K562 (cell line): ENCODE measurements around the gene WSCD2. TPM values are rescaled to one million over a fixed set of nuclear protein-coding genes. Genes with fewer than 3 reads are reported as not detected.

Experiments
- ATAC-seq: fragments of 200-7000 bp; cut with Tn5 transposase; 3 replicates; pipeline ENCODE4 v1.9.1; 2020; ENCODE audit warnings: moderate library complexity
- BruUV-seq: library from RNA; stranded (reverse); fragments of 400-500 nt; replicated peaks from 2 replicates; lab custom pipeline; 2021; lab: Mats Ljungman, UMichigan
- CTCF ChIA-PET: fragments of 300-600 bp; formaldehyde crosslinking; extraction: SDS; loops from one replicate; lab custom pipeline; 2021; ENCODE audit warnings: low intra/inter-chr PET ratio; lab: Yijun Ruan, JAX
- POLR2A ChIA-PET: fragments of 300-600, 350-650 bp; sonication (Branson Sonifier 250); formaldehyde crosslinking; extraction: SDS; loops from one replicate; lab custom pipeline; 2021; ENCODE audit warnings: antibody characterized with exemption, inconsistent platforms; lab: Yijun Ruan, JAX
- DNase-seq, 4 experiments: peaks; one replicate each; pipeline versions ENCODE4 v3.0.0 to v3.0.0-alpha.2; 2011 to 2018; ENCODE audit warnings: low spot score in 3 of 4, mixed read lengths in 3 of 4; ENCODE audit errors: extremely low read depth in 1 of 4
- FAIRE-seq: peaks from 2 replicates; lab custom pipeline; 2011; peaks lifted over from hg19 to GRCh38; lab: Jason Lieb, UNC
- H2AFZ ChIP-seq: 2 replicates; pipeline ENCODE4 v1.6.0; 2011; ENCODE audit warnings: low read depth, low read length, control low read depth, inconsistent platforms
- H3K27ac ChIP-seq: fragments of 200-600 bp; 3 replicates; pipeline ENCODE4 v1.8.0; 2011; ENCODE audit warnings: low read depth, mild to moderate bottlenecking, control low read depth, inconsistent platforms, low read length, moderate library complexity, mixed read lengths; ENCODE audit errors: extremely low read depth
- H3K27me3 ChIP-seq, 2 experiments: fragments of 300-600 bp in 1 of 2; 2 replicates in 1 of 2; 3 replicates in 1 of 2; pipeline versions ENCODE4 v1.6.0 to v1.8.0; 2011; ENCODE audit warnings: inconsistent platforms in 2 of 2, low read length in 2 of 2, mild to moderate bottlenecking in 1 of 2, mixed read lengths in 1 of 2, moderate library complexity in 1 of 2; ENCODE audit not compliant: control insufficient read depth in 2 of 2, insufficient read depth in 2 of 2
- H3K36me3 ChIP-seq: fragments of 300-600 bp; 3 replicates; pipeline ENCODE4 v1.8.0; 2011; ENCODE audit warnings: mild to moderate bottlenecking, low read length, inconsistent platforms; ENCODE audit not compliant: control insufficient read depth, insufficient read depth
- H3K4me1 ChIP-seq, 2 experiments: fragments of 200-600 bp in 1 of 2; replicated peaks in 1 of 2; 2 replicates in 1 of 2; 3 replicates in 1 of 2; pipeline versions ENCODE4 v1.5.1 to v1.8.0; 2011; ENCODE audit warnings: inconsistent platforms in 2 of 2, low read length in 2 of 2, mild to moderate bottlenecking in 1 of 2, mixed read lengths in 1 of 2, moderate library complexity in 1 of 2; ENCODE audit not compliant: control insufficient read depth in 2 of 2, insufficient read depth in 2 of 2
- H3K4me2 ChIP-seq: 2 replicates; pipeline ENCODE4 v1.6.1; 2011; ENCODE audit warnings: low read length, control low read depth, inconsistent platforms, mixed read lengths; ENCODE audit not compliant: insufficient read depth
- H3K4me3 ChIP-seq: fragments of 200-600 bp; sonication (generic), shearing (Covaris generic); 2 replicates; pipeline ENCODE4 v1.5.1; 2016; ENCODE audit warnings: control low read depth, inconsistent platforms
- H3K79me2 ChIP-seq: fragments of 200-600 bp; 3 replicates; pipeline ENCODE4 v1.8.0; 2011; ENCODE audit warnings: low read length, inconsistent platforms; ENCODE audit not compliant: control insufficient read depth, insufficient read depth
- H3K9ac ChIP-seq, 2 experiments: 2 replicates each; pipeline versions ENCODE4 v1.6.0 to v1.6.1; 2011; ENCODE audit warnings: low read depth in 2 of 2, low read length in 2 of 2, control low read depth in 1 of 2, inconsistent platforms in 1 of 2, mild to moderate bottlenecking in 1 of 2, mixed read lengths in 1 of 2; ENCODE audit not compliant: insufficient read depth in 1 of 2
- H3K9me1 ChIP-seq: one replicate; pipeline ENCODE4 v1.6.0; 2011; ENCODE audit warnings: inconsistent platforms, mild to moderate bottlenecking, low read length, moderate library complexity; ENCODE audit not compliant: control insufficient read depth, insufficient read depth
- H3K9me3 ChIP-seq: replicated peaks from 2 replicates; pipeline ENCODE4 v1.5.1; 2011; ENCODE audit warnings: low read depth, low read length, inconsistent platforms; ENCODE audit not compliant: control insufficient read depth, insufficient read depth
- H4K20me1 ChIP-seq: replicated peaks from 2 replicates; pipeline ENCODE4 v1.6.1; 2011; ENCODE audit warnings: low read length, inconsistent platforms, mixed read lengths; ENCODE audit not compliant: control insufficient read depth, insufficient read depth
- ELF1 ChIP-seq: fragments of 200-800 bp; sonication (Bioruptor generic); IDR thresholded peaks from 2 replicates; pipeline ENCODE4 v1.6.1; 2016; ENCODE audit warnings: missing genetic modification characterization, missing compliant biosample characterization
- ETS2 ChIP-seq: IDR thresholded peaks from 2 replicates; pipeline ENCODE4 v1.6.1; 2016; ENCODE audit warnings: borderline replicate concordance, missing genetic modification characterization, mild to moderate bottlenecking, moderate library complexity, missing compliant biosample characterization; ENCODE audit not compliant: poor library complexity, severe bottlenecking
- HNRNPL ChIP-seq: fragments of 200-400 bp; formaldehyde crosslinking; IDR thresholded peaks from 2 replicates; pipeline ENCODE4 v1.6.1; 2017; ENCODE audit warnings: low read depth, mild to moderate bottlenecking, low read length
- L3MBTL2 ChIP-seq: fragments of 450-650 bp; IDR thresholded peaks from 2 replicates; pipeline ENCODE4 v1.6.1; 2016; ENCODE audit warnings: mild to moderate bottlenecking, moderate library complexity
- RAD51 ChIP-seq: fragments of 450-650 bp; IDR thresholded peaks from 2 replicates; pipeline ENCODE4 v1.7.1; 2016; ENCODE audit warnings: low read depth, mild to moderate bottlenecking, borderline replicate concordance
- RBM25 ChIP-seq: fragments of 200-400 bp; formaldehyde crosslinking; IDR thresholded peaks from 2 replicates; pipeline ENCODE4 v1.6.1; 2018; ENCODE audit warnings: low read length, low read depth, moderate library complexity; ENCODE audit not compliant: severe bottlenecking
- YY1 ChIP-seq, 3 experiments: IDR thresholded peaks; 2 replicates each; pipeline ENCODE4 v1.6.1; 2011; ENCODE audit warnings: low read length in 2 of 3, mild to moderate bottlenecking in 2 of 3, moderate library complexity in 2 of 3, borderline replicate concordance in 1 of 3, control low read depth in 1 of 3, low read depth in 1 of 3; ENCODE audit not compliant: insufficient read depth in 3 of 3, insufficient replicate concordance in 2 of 3, control insufficient read depth in 1 of 3, insufficient read length in 1 of 3; ENCODE audit errors: extremely low read depth in 1 of 3
- ZNF668 ChIP-seq: fragments of 250-450 bp; sonication (Bioruptor Pico); IDR thresholded peaks from 2 replicates; pipeline ENCODE4 v1.8.0; 2022; ENCODE audit warnings: mild to moderate bottlenecking, inconsistent platforms
- WGBS: fragments of 100-300 bp; shearing (Covaris generic); methylation state at CpG from one replicate; pipeline ENCODE4 v1.1.6; 2016; ENCODE audit warnings: low coverage, mixed read lengths; ENCODE audit not compliant: insufficient coverage; ENCODE audit errors: missing lambda C conversion rate; 5-methylcytosine and 5-hydroxymethylcytosine counted together
- in situ Hi-C: fragments of 300-500 bp; cut with MboI; formaldehyde crosslinking; loops from 4 replicates; pipeline ENCODE4 v1.15.0; 2018; ENCODE audit warnings: inconsistent platforms, mixed read lengths
- intact Hi-C: fragments of 100-400 bp; cut with micrococcal nuclease; formaldehyde crosslinking; loops from 2 replicates; pipeline ENCODE4 v1.14.2; 2022
- polyA plus RNA-seq, 8 experiments: library from polyadenylated mRNA; depleted of rRNA in 4 of 8; stranded (reverse) in 5 of 8; unstranded in 3 of 8; fragments of >200 nt; fragmentation: Nextera tagmentation in 2 of 8; fragmentation: Illumina TruSeq in 1 of 8; extraction: Ambion mirVana in 2 of 8; extraction: Trizol in 1 of 8; gene quantifications; 2 replicates each; pipeline versions ENCODE4 v1.2.1 to v1.2.3, GENCODE V29; 2011 to 2014; ENCODE audit warnings: inconsistent platforms in 1 of 8, missing spikeins in 1 of 8
- total RNA-seq, 7 experiments: library from RNA; depleted of rRNA in 6 of 7; stranded (reverse); fragments of >200 nt in 6 of 7; fragmentation: Illumina TruSeq in 2 of 7; extraction: Trizol in 2 of 7; gene quantifications; 2 replicates each; pipeline versions ENCODE4 v1.2.1 to v1.2.3, GENCODE V29; 2011 to 2021; ENCODE audit warnings: low replicate concordance in 1 of 7
- TF ChIP-seq, protein P1 (sequence below): fragments of 450-650 bp; formaldehyde crosslinking; IDR thresholded peaks from 2 replicates; pipeline ENCODE4 v1.4.0; 2020; ENCODE audit warnings: mild to moderate bottlenecking, mixed read lengths
- TF ChIP-seq, protein P2 (sequence below): sonication (generic); formaldehyde crosslinking; IDR thresholded peaks from 2 replicates; pipeline ENCODE4 v1.9.0; 2022; ENCODE audit warnings: mild to moderate bottlenecking, missing genetic modification reagents
- TF ChIP-seq, protein P3 (sequence below): sonication (generic); IDR thresholded peaks from 2 replicates; pipeline ENCODE4 v1.6.1; 2016
- TF ChIP-seq, protein P4 (sequence below): fragments of 250-450 bp; sonication (Bioruptor Pico); IDR thresholded peaks from 2 replicates; pipeline ENCODE4 v1.8.0; 2022; ENCODE audit warnings: moderate library complexity, mild to moderate bottlenecking, inconsistent platforms
- TF ChIP-seq, protein P5 (sequence below): sonication (generic); formaldehyde crosslinking; IDR thresholded peaks from 2 replicates; pipeline ENCODE4 v1.5.0; 2020; ENCODE audit warnings: missing genetic modification reagents

WSCD2 gene
- total and polyA plus RNA-seq, 9 of the 15 experiments (the other 6 are each of a cell fraction or from before 2014, with no cell fraction given), result 0.72 to 14.1 (median 4.0) TPM

DNA sequence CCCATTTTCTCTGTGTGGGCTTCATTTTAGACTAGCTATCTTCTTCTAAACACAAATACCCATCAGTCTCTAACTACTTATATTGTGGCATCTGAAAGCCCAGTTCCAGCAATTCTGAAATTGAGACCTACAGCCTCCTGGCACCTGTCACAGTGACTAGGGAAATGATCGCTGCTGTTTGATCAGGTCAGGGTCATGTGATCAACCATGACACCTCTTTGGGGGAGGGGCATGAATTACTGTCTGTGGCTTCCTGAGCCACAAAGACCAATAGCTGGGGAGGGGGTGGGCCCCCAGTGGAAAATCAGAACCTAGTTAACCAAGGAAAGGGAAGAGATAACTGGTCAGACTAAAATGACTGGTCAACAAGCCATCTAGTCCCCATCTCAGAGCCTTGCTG is 14.1 kb downstream of the WSCD2 start:
- Histone ChIP-seq H3K79me2 (no peaks in the 10 kb centered on the region), H3K9ac (no peak overlapping the region), H3K4me2 (no peak overlapping the region), H3K27ac (no peak overlapping the region), H3K36me3 (no peaks in the 10 kb centered on the region), H4K20me1 (no peaks in the 10 kb centered on the region), H3K4me1 (no peaks in the 10 kb centered on the region), H3K27me3 (0 out of 5 replicates have a peak, but pooled peaks cover 0 to 4% of the 10 kb centered on the region in 2 experiments), H3K9me3 (no peaks in the 10 kb centered on the region), H3K9me1 (no peaks in the 10 kb centered on the region), H3K4me3 (no peak overlapping the region), H2AFZ (no peak overlapping the region)
- POLR2A ChIA-PET, result interaction anchor here (0.8 kb wide), 1 partner anchor 18 kb away, joined by 3 read pairs; no protein-coding TSS in a partner anchor
- DNase-seq (no peak), ATAC-seq (no peak; the same call in 2 of the 3 replicates), FAIRE-seq (no peak)
- BruUV-seq, result no TSS peak
- intact Hi-C loops, result no loop called here
- 8% methylated on average over 1 of the region's 1 CpG for WGBS
- TF ChIP-seq L3MBTL2 (no peak), RBM25 (no peak), ZNF668 (CRISPR knock-in tag) (no peak), ELF1 (no peak), ETS2 (tag) (no peak), RAD51 (peak; percentile 56; the same call in 1 of the 2 replicates), YY1 (IDR thresholded peaks at IDR 0.05; ENCODE audit: borderline replicate concordance in 1 of 3, control insufficient read depth in 1 of 3, extremely low read depth in 1 of 3, insufficient read depth in 3 of 3, insufficient read length in 1 of 3, insufficient replicate concordance in 2 of 3, low read depth in 1 of 3, low read length in 2 of 3) (no peak), HNRNPL (no peak)
- TF ChIP-seq, protein P1, sequence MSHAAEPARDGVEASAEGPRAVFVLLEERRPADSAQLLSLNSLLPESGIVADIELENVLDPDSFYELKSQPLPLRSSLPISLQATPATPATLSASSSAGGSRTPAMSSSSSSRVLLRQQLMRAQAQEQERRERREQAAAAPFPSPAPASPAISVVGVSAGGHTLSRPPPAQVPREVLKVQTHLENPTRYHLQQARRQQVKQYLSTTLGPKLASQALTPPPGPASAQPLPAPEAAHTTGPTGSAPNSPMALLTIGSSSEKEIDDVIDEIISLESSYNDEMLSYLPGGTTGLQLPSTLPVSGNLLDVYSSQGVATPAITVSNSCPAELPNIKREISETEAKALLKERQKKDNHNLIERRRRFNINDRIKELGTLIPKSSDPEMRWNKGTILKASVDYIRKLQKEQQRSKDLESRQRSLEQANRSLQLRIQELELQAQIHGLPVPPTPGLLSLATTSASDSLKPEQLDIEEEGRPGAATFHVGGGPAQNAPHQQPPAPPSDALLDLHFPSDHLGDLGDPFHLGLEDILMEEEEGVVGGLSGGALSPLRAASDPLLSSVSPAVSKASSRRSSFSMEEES (CRISPR knock-in tag), result peak; percentile 79
- TF ChIP-seq, protein P2, sequence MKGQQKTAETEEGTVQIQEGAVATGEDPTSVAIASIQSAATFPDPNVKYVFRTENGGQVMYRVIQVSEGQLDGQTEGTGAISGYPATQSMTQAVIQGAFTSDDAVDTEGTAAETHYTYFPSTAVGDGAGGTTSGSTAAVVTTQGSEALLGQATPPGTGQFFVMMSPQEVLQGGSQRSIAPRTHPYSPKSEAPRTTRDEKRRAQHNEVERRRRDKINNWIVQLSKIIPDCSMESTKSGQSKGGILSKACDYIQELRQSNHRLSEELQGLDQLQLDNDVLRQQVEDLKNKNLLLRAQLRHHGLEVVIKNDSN, result 0 out of 2 replicates have a peak, but pooled peaks have one; percentile 20
- TF ChIP-seq, protein P3, sequence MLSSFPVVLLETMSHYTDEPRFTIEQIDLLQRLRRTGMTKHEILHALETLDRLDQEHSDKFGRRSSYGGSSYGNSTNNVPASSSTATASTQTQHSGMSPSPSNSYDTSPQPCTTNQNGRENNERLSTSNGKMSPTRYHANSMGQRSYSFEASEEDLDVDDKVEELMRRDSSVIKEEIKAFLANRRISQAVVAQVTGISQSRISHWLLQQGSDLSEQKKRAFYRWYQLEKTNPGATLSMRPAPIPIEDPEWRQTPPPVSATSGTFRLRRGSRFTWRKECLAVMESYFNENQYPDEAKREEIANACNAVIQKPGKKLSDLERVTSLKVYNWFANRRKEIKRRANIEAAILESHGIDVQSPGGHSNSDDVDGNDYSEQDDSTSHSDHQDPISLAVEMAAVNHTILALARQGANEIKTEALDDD, result peak; percentile 72
- TF ChIP-seq, protein P4, sequence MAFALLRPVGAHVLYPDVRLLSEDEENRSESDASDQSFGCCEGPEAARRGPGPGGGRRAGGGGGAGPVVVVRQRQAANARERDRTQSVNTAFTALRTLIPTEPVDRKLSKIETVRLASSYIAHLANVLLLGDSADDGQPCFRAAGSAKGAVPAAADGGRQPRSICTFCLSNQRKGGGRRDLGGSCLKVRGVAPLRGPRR (CRISPR knock-in tag), result no peak
- TF ChIP-seq, protein P5, sequence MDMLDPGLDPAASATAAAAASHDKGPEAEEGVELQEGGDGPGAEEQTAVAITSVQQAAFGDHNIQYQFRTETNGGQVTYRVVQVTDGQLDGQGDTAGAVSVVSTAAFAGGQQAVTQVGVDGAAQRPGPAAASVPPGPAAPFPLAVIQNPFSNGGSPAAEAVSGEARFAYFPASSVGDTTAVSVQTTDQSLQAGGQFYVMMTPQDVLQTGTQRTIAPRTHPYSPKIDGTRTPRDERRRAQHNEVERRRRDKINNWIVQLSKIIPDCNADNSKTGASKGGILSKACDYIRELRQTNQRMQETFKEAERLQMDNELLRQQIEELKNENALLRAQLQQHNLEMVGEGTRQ (CRISPR knock-in tag), result peak; percentile 32; the same call in 1 of the 2 replicates
- CTCF ChIA-PET, result no interaction called here
- in situ Hi-C loops, result no loop called here
